Stimulated activated CD8-positive, alpha-beta memory T cell treated with anti-CD3 and anti-CD28 coated beads, Interleukin-15, amount 100 ng/mL, for 48 hours (primary cell): ENCODE measurements around the gene TNIP2.
"Not testable (repeated sequence)": the region's sequence is repeated elsewhere in the genome, so short reads cannot be mapped to it uniquely, and the experiment has no call there.

Source experiments
- DNase-seq, 2 donors: peaks; one replicate each; pipeline ENCODE4 v3.0.0-alpha.2; 2020; ENCODE audit warnings: low read depth in 2 of 2

Gene TNIP2

GRCh38 chr4:2768124-2768523 lies 12.0 kb upstream of the TNIP2 start:
- no peak for DNase-seq

GRCh38 chr4:2767705-2768074 lies 11.6 kb upstream of the TNIP2 start:
- DNase-seq: no peak

GRCh38 chr4:2767046-2767704 lies 11.0 kb upstream of the TNIP2 start:
- no peak for DNase-seq

GRCh38 chr4:2765832-2766526 lies 9.8 kb upstream of the TNIP2 start:
- no peak for DNase-seq

GRCh38 chr4:2763511-2763967 lies 7.4 kb upstream of the TNIP2 start:
- no peak for DNase-seq

- not testable (repeated sequence) for DNase-seq
Measured at GRCh38 chr4:2762486-2763370, 6.6 kb upstream of the TNIP2 start.

- no peak for DNase-seq
Measured at GRCh38 chr4:2762048-2762447, 5.9 kb upstream of the TNIP2 start.

- no peak for DNase-seq
Measured at GRCh38 chr4:2761035-2761923, 5.1 kb upstream of the TNIP2 start.

GRCh38 chr4:2757426-2757825 lies 1.3 kb upstream of the TNIP2 start:
- DNase-seq: no peak

- no peak for DNase-seq
Measured at GRCh38 chr4:2756691-2757350, 685 bp upstream of the TNIP2 start.

- no peak for DNase-seq
Measured at GRCh38 chr4:2754848-2755819, 1.0 kb downstream of the TNIP2 start.

GRCh38 chr4:2753436-2753835 lies 2.7 kb downstream of the TNIP2 start:
- DNase-seq: no peak

- no peak for DNase-seq
Measured at GRCh38 chr4:2750719-2751605, 5.2 kb downstream of the TNIP2 start.

GRCh38 chr4:2746891-2747695 lies 9.0 kb downstream of the TNIP2 start:
- no peak for DNase-seq

GRCh38 chr4:2745981-2746806 lies 9.9 kb downstream of the TNIP2 start:
- DNase-seq: peak; percentile 93 to 96

- DNase-seq: no peak
Measured at GRCh38 chr4:2745516-2745915, 10.6 kb downstream of the TNIP2 start.
